Caki2 (cell line): Measurements from ENCODE around the gene CALHM2. TPM values are rescaled to one million over a fixed set of nuclear protein-coding genes. Genes with fewer than 3 reads are reported as not detected.

Source experiments
- DNase-seq: peaks from one replicate; pipeline ENCODE4 v3.0.0-alpha.2; 2015; ENCODE audit warnings: low read depth
- in situ Hi-C: cut with HindIII; loops from 2 replicates; pipeline ENCODE4 v1.10.0; 2016; ENCODE audit warnings: low sequenced_read_pairs, low pct_unique_long_range_greater_than_20kb, mixed read lengths
- total RNA-seq: library from RNA; depleted of rRNA; stranded (reverse); fragments of >200 nt; shearing (Covaris generic); gene quantifications from 2 replicates; pipeline ENCODE4 v1.2.3, GENCODE V29; 2014; ENCODE audit warnings: low replicate concordance

The CALHM2 gene
- total RNA-seq, 1 experiment from 2014 or later = 2.9 TPM

- in situ Hi-C loops = no loop called here
- peak; percentile 30 for DNase-seq
These were observed 27.0 kb upstream of the CALHM2 start, which contains the start of gene CALHM3 for GRCh38 chr10:103479135-103479534. Gene CALHM3 (minus strand): TSS chr10:103479240. CDS start chr10:103479032, 208 bp downstream.

GRCh38 chr10:103478671-103479070, 26.5 kb upstream of the CALHM2 start:
- in situ Hi-C loops = no loop called here
- DNase-seq = no peak

GRCh38 chr10:103476046-103476768, 24.0 kb upstream of the CALHM2 start:
- in situ Hi-C loops = no loop called here
- DNase-seq = no peak

- in situ Hi-C loops = no loop called here
- no peak for DNase-seq
These were observed 23.3 kb upstream of the CALHM2 start for GRCh38 chr10:103475437-103475836.

- DNase-seq = no peak
- in situ Hi-C loops = no loop called here
These were observed 21.9 kb upstream of the CALHM2 start for GRCh38 chr10:103474077-103474476.

GRCh38 chr10:103473261-103473671, 21.1 kb upstream of the CALHM2 start:
- DNase-seq = no peak
- in situ Hi-C loops = no loop called here

GRCh38 chr10:103472005-103472404, 19.8 kb upstream of the CALHM2 start:
- in situ Hi-C loops = no loop called here
- no peak for DNase-seq

GRCh38 chr10:103470761-103471653, 18.8 kb upstream of the CALHM2 start:
- in situ Hi-C loops = no loop called here
- DNase-seq = no peak

GRCh38 chr10:103469201-103469600, 17.0 kb upstream of the CALHM2 start:
- no peak for DNase-seq
- in situ Hi-C loops = no loop called here

- DNase-seq = no peak
- in situ Hi-C loops = no loop called here
These were observed 15.2 kb upstream of the CALHM2 start for GRCh38 chr10:103467406-103467805.

GRCh38 chr10:103466734-103467133, 14.6 kb upstream of the CALHM2 start:
- in situ Hi-C loops = no loop called here
- no peak for DNase-seq

- DNase-seq = no peak
- in situ Hi-C loops = no loop called here
These were observed 13.4 kb upstream of the CALHM2 start for GRCh38 chr10:103465411-103466179.

- in situ Hi-C loops = no loop called here
- DNase-seq = peak; percentile 68
These were observed 11.3 kb upstream of the CALHM2 start for GRCh38 chr10:103463499-103463898.

GRCh38 chr10:103459615-103460014, 7.4 kb upstream of the CALHM2 start:
- no peak for DNase-seq
- in situ Hi-C loops = no loop called here

- DNase-seq = no peak
- in situ Hi-C loops = no loop called here
These were observed 6.5 kb upstream of the CALHM2 start, which contains the start of gene CALHM1 for GRCh38 chr10:103458720-103459119. Gene CALHM1 (minus strand): TSS chr10:103458900. CDS start chr10:103458751, 149 bp downstream.

GRCh38 chr10:103457896-103458583, 5.9 kb upstream of the CALHM2 start:
- DNase-seq = no peak
- in situ Hi-C loops = no loop called here

- no peak for DNase-seq
- in situ Hi-C loops = no loop called here
These were observed 5.1 kb upstream of the CALHM2 start for GRCh38 chr10:103457176-103457712.
